B cell (primary cell): Measurements from ENCODE around the gene ZNF319. TPM values are rescaled to one million over a fixed set of nuclear protein-coding genes. Genes with fewer than 3 reads are reported as not detected.

ENCODE experiments used
- ATAC-seq: fragments of 200-7000 bp; cut with Tn5 transposase; one replicate; pipeline ENCODE4 v1.10.0; 2021; ENCODE audit warnings: low read depth, mild to moderate bottlenecking, moderate number of reproducible peaks, moderate library complexity
- CTCF ChIA-PET: fragments of 350-600 bp; sonication (Branson Sonifier 250); formaldehyde crosslinking; loops from one replicate; lab custom pipeline; 2021; ENCODE audit warnings: antibody characterized with exemption, inconsistent platforms; lab: Charles Lee
- POLR2A ChIA-PET: fragments of 350-600 bp; sonication (Branson Sonifier 250); formaldehyde crosslinking; loops from one replicate; lab custom pipeline; 2021; ENCODE audit warnings: antibody characterized with exemption; lab: Charles Lee
- DNase-seq: peaks from one replicate; pipeline ENCODE4 v3.0.0; 2013
- H2AFZ ChIP-seq: 2 replicates; pipeline ENCODE4 v1.6.1; 2012; ENCODE audit warnings: mild to moderate bottlenecking, low read depth, low read length; ENCODE audit not compliant: insufficient read depth, poor library complexity, severe bottlenecking
- H3K27ac ChIP-seq, 2 donors: 1 replicate in 1 of 2; 2 replicates in 1 of 2; pipeline ENCODE4 v1.5.1; 2012 to 2013; ENCODE audit warnings: low read length in 2 of 2, mild to moderate bottlenecking in 2 of 2, moderate library complexity in 1 of 2
- H3K27me3 ChIP-seq, 4 experiments: fragments of 200-600 bp in 1 of 4; sonication (generic) in 1 of 4; replicated peaks in 1 of 4; 1 replicate in 2 of 4; 2 replicates in 2 of 4; pipeline versions ENCODE4 v1.6.1 to v1.7.0; 2013 to 2016; ENCODE audit warnings: low read length in 3 of 4, mild to moderate bottlenecking in 2 of 4, mixed read lengths in 1 of 4, moderate library complexity in 1 of 4; ENCODE audit not compliant: insufficient read depth in 4 of 4, control insufficient read depth in 3 of 4; ENCODE audit errors: control extremely low read depth in 1 of 4
- H3K36me3 ChIP-seq, 2 experiments: replicated peaks in 1 of 2; 1 replicate in 1 of 2; 2 replicates in 1 of 2; pipeline versions ENCODE4 v1.6.1 to v1.7.1; 2013; ENCODE audit warnings: low read length in 1 of 2; ENCODE audit not compliant: insufficient read depth in 2 of 2, control insufficient read depth in 1 of 2; ENCODE audit errors: control extremely low read depth in 1 of 2, extremely low read depth in 1 of 2
- H3K4me1 ChIP-seq, 2 donors: fragments of 200-600 bp in 1 of 2; sonication (generic) in 1 of 2; 1 replicate in 1 of 2; 2 replicates in 1 of 2; pipeline versions ENCODE4 v1.5.1 to v1.6.1; 2013 to 2017; ENCODE audit warnings: low read length in 2 of 2; ENCODE audit not compliant: control insufficient read depth in 2 of 2, insufficient read depth in 2 of 2
- H3K4me2 ChIP-seq: replicated peaks from 2 replicates; pipeline ENCODE3; 2012; ENCODE audit warnings: mild to moderate bottlenecking, low read depth, low read length; ENCODE audit not compliant: poor library complexity, severe bottlenecking
- H3K4me3 ChIP-seq, 5 experiments: fragments of 200-600 bp in 1 of 5; sonication (generic) in 1 of 5; 1 replicate in 3 of 5; 2 replicates in 2 of 5; pipeline versions ENCODE4 v1.5.1 to v1.7.0; 2011 to 2016; ENCODE audit warnings: low read length in 4 of 5, mild to moderate bottlenecking in 4 of 5, low read depth in 2 of 5, control low read depth in 1 of 5, moderate library complexity in 1 of 5; ENCODE audit not compliant: insufficient read depth in 1 of 5; ENCODE audit errors: control extremely low read depth in 1 of 5, extremely low read depth in 1 of 5
- H3K79me2 ChIP-seq: fragments of 200-600 bp; sonication (generic); one replicate; pipeline ENCODE4 v1.6.0; 2016; ENCODE audit warnings: low read length; ENCODE audit not compliant: control insufficient read depth, insufficient read depth
- H3K9ac ChIP-seq: fragments of 200-600 bp; sonication (generic); 2 replicates; pipeline ENCODE4 v1.6.1; 2017; ENCODE audit warnings: mild to moderate bottlenecking, low read length, moderate library complexity
- H3K9me3 ChIP-seq, 3 donors: one replicate each; pipeline versions ENCODE4 v1.6.1 to v1.7.1; 2013; ENCODE audit warnings: low read length in 2 of 3; ENCODE audit not compliant: control insufficient read depth in 2 of 3, insufficient read depth in 1 of 3; ENCODE audit errors: control extremely low read depth in 1 of 3
- H4K20me1 ChIP-seq: 2 replicates; pipeline ENCODE4 v1.6.0; 2012; ENCODE audit warnings: mild to moderate bottlenecking, low read length; ENCODE audit not compliant: insufficient read depth, control insufficient read depth, poor library complexity, severe bottlenecking
- H3K27ac Mint-ChIP-seq: one replicate; pipeline ENCODE4 v1.8.0; 2021; ENCODE audit warnings: mixed read lengths
- H3K27me3 Mint-ChIP-seq: one replicate; pipeline ENCODE4 v1.8.0; 2021; ENCODE audit warnings: mixed read lengths
- H3K4me1 Mint-ChIP-seq: one replicate; pipeline ENCODE4 v1.8.0; 2021; ENCODE audit warnings: mixed read lengths
- H3K4me3 Mint-ChIP-seq: one replicate; pipeline ENCODE4 v1.8.0; 2021; ENCODE audit warnings: mixed read lengths
- H3K9me3 Mint-ChIP-seq: one replicate; pipeline ENCODE4 v1.8.0; 2022; ENCODE audit warnings: mixed read lengths; ENCODE audit not compliant: insufficient read depth
- CTCF ChIP-seq: fragments of 200-600 bp; IDR thresholded peaks from one replicate; pipeline ENCODE4 v1.8.0; 2022; ENCODE audit warnings: antibody characterized with exemption, mild to moderate bottlenecking
- EZH2 ChIP-seq: IDR thresholded peaks from 2 replicates; pipeline ENCODE4 v1.6.1; 2012; ENCODE audit warnings: borderline replicate concordance, low read depth, mild to moderate bottlenecking, moderate library complexity, low read length; ENCODE audit not compliant: insufficient read depth, poor library complexity, severe bottlenecking
- WGBS: methylation state at CpG from one replicate; pipeline ENCODE4 v1.1.5; 2013; ENCODE audit warnings: missing lambda C conversion rate; ENCODE audit not compliant: insufficient coverage; 5-methylcytosine and 5-hydroxymethylcytosine counted together
- intact Hi-C: fragments of 100-400 bp; cut with micrococcal nuclease; formaldehyde crosslinking; loops from one replicate; pipeline ENCODE4 v1.10.0; 2022
- polyA plus RNA-seq: library from polyadenylated mRNA; depleted of rRNA; stranded (reverse); fragments of >200 nt; gene quantifications from 2 replicates; pipeline ENCODE4 v1.2.3, GENCODE V29; 2012
- total RNA-seq, 2 donors: library from RNA; stranded (reverse); fragments of 120-200 nt in 1 of 2; gene quantifications; 1 replicate in 1 of 2; 2 replicates in 1 of 2; pipeline versions ENCODE4 v1.2.3 to v1.2.4, GENCODE V29; 2013 to 2022

Gene ZNF319
- total and polyA plus RNA-seq, 2 donors (not counting 1 experiment from before 2014, with no cell fraction given) = 12.4 to 15.1 TPM

- peaks cover 34% of the 10 kb centered on the region for H3K4me1 Mint-ChIP-seq
- intact Hi-C loops = loop anchor here (1.0 to 10.0 kb wide), 9 partner anchors 17 to 815 kb away; partner anchors contain the start of genes ARL2BP, CCDC102A, CSNK2A2 and GOT2
- Histone ChIP-seq H3K4me2 (peak overlapping the region; percentile 100), H3K4me3 (peak overlapping the region; percentile 13 to 95 (median 88)), H3K79me2 (peaks cover 15% of the 10 kb centered on the region), H3K4me1 (peaks cover 16 to 26% of the 10 kb centered on the region in 2 donors), H4K20me1 (peaks cover 13% of the 10 kb centered on the region), H3K27ac (no peak overlapping the region), H3K36me3 (peaks cover under 1 to 18% of the 10 kb centered on the region in 2 experiments), H3K9me3 (peaks cover 0 to 5% (median 0%) of the 10 kb centered on the region in 3 donors), H3K9ac (peak overlapping the region; percentile 90), H2AFZ (peak overlapping the region; percentile 83), H3K27me3 (no peaks in the 10 kb centered on the region)
- DNase-seq = no peak
- H3K9me3 Mint-ChIP-seq = no peaks in the 10 kb centered on the region
- ATAC-seq = no peak
- H3K27me3 Mint-ChIP-seq = no peaks in the 10 kb centered on the region
- ChIA-PET CTCF (interaction anchor here (0.6 to 2.7 kb wide), 6 partner anchors 15 to 411 kb away, joined by 3 to 15 read pairs (median 6); partner anchors contain the start of gene KATNB1), POLR2A (no interaction called here)
- WGBS = 52% methylated on average over 6 of the region's 10 CpGs
- no peak for TF ChIP-seq EZH2
- TF ChIP-seq CTCF = no peak
- peak overlapping the region; percentile 97 for H3K4me3 Mint-ChIP-seq
- H3K27ac Mint-ChIP-seq = peak overlapping the region; percentile 96
Measured at GRCh38 chr16:58001781-58002415, 1.4 kb upstream of the ZNF319 start.
